Kidney (tissue), 14 donors: ENCODE results near the gene ASB9. TPM values are rescaled to one million over a fixed set of nuclear protein-coding genes. Genes with fewer than 3 reads are reported as not detected.

Experiments used
- DNase-seq, 5 donors: peaks; one replicate each; pipeline ENCODE4 v3.0.0-alpha.2; 2013 to 2020
- FAIRE-seq: peaks from 2 replicates; lab custom pipeline; 2012; peaks lifted over from hg19 to GRCh38; lab: Jason Lieb, UNC
- H3K27ac ChIP-seq, 2 donors: one replicate each; pipeline ENCODE4 v1.7.0; 2013; ENCODE audit warnings: low read depth in 2 of 2, low read length in 2 of 2, inconsistent platforms in 1 of 2
- H3K27me3 ChIP-seq: one replicate; pipeline ENCODE4 v1.7.1; 2013; ENCODE audit warnings: low read length, inconsistent platforms; ENCODE audit not compliant: control insufficient read depth, insufficient read depth
- H3K36me3 ChIP-seq, 3 donors: one replicate each; pipeline versions ENCODE4 v1.7.0 to v1.7.1; 2013; ENCODE audit warnings: low read length in 3 of 3, control low read depth in 1 of 3, inconsistent platforms in 1 of 3; ENCODE audit not compliant: insufficient read depth in 3 of 3, control insufficient read depth in 2 of 3
- H3K4me1 ChIP-seq, 3 donors: one replicate each; pipeline versions ENCODE4 v1.7.0 to v1.7.1; 2013; ENCODE audit warnings: low read length in 3 of 3, inconsistent platforms in 1 of 3, low read depth in 1 of 3; ENCODE audit not compliant: control insufficient read depth in 2 of 3, insufficient read depth in 2 of 3
- H3K4me3 ChIP-seq, 3 donors: one replicate each; pipeline versions ENCODE4 v1.7.0 to v1.8.1; 2013; ENCODE audit warnings: low read length in 3 of 3, control low read depth in 1 of 3, inconsistent platforms in 1 of 3
- H3K9ac ChIP-seq, 3 donors: one replicate each; pipeline versions ENCODE4 v1.7.0 to v1.7.1; 2013; ENCODE audit warnings: low read length in 3 of 3, control low read depth in 1 of 3, inconsistent platforms in 1 of 3
- H3K9me3 ChIP-seq, 3 donors: one replicate each; pipeline versions ENCODE4 v1.7.0 to v1.7.1; 2013; ENCODE audit warnings: low read length in 3 of 3, control low read depth in 1 of 3, inconsistent platforms in 1 of 3; ENCODE audit not compliant: control insufficient read depth in 2 of 3, insufficient read depth in 1 of 3
- intact Hi-C: fragments of 100-400 bp; cut with DNase I; formaldehyde crosslinking; loops from one replicate; pipeline ENCODE4 v1.11.1; 2022
- polyA plus RNA-seq: library from polyadenylated mRNA; stranded (reverse); fragments of 350-450 nt; fragmentation: Illumina TruSeq; extraction: RNeasy Lipid Tissue Mini Kit (QIAGEN cat#74804); gene quantifications from one replicate; pipeline ENCODE4 v1.2.3, GENCODE V29; 2014; ENCODE audit warnings: low read depth, low replicate concordance; ENCODE audit not compliant: insufficient read depth
- total RNA-seq: library from RNA; stranded (reverse); fragmentation: NEBNext Ultra II Directional; extraction: Animal tissue kit (Norgen Biotek cat#: 25700); gene quantifications from one replicate; pipeline ENCODE4 v1.2.1, GENCODE V29; 2021
- TF ChIP-seq, protein P1 (sequence below): IDR thresholded peaks from 3 replicates; pipeline ENCODE4 v1.5.1; 2012; ENCODE audit warnings: mild to moderate bottlenecking, moderate library complexity, borderline replicate concordance; ENCODE audit not compliant: insufficient read depth; ENCODE audit errors: extremely low read depth
- donor health status: control.
- donor health status: control.
- donor health status: control.
- donor health status: control.
- donor health status: control.
- donor health status: DM: yes; HTN: yes; CAD: no.
- donor health status: Normal renal cell carcinoma (clear cell type).

ASB9 gene
- total and polyA plus RNA-seq, 2 donors from 2014 or later: 2.6 to 15.7 TPM

DNA sequence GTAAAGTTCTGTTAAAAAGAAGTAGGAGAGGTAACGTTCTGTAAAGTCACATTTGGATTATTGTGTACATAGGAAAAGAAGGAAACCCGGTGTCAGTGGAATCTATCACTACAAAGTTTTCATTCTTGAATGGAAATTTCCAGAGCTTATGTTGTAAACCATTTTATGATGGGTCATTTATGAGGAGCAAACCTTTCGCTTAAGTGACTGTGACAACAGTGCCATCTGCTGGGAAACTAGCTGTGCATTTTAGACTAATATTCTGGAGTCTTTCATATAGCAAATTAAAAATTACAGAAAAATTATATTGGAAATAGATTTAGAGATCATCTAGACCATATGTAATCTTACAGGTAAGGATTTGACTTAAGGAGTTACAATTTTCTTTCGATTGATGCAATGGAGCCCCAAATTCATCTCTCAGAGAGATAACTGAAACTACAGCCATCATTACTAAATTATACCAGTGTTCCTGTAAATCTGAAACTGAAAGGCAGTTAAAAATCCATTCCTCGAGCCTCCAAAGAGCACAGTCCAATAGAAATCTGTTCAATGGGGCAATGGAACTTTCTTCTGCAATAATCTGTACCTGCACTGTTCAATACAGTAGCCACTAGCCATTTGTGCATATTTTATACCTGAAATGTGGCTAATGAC is 26.9 kb downstream of the ASB9 start:
- Histone ChIP-seq H3K9me3 (no peaks in the 10 kb centered on the region), H3K9ac (no peak overlapping the region), H3K27ac (no peak overlapping the region), H3K4me3 (no peak overlapping the region), H3K27me3 (no peaks in the 10 kb centered on the region), H3K4me1 (no peaks in the 10 kb centered on the region), H3K36me3 (no peaks in the 10 kb centered on the region)
- DNase-seq: peak in 3 of 5 donors; percentile 12 to 59 (median 45)
- TF ChIP-seq, protein P1, sequence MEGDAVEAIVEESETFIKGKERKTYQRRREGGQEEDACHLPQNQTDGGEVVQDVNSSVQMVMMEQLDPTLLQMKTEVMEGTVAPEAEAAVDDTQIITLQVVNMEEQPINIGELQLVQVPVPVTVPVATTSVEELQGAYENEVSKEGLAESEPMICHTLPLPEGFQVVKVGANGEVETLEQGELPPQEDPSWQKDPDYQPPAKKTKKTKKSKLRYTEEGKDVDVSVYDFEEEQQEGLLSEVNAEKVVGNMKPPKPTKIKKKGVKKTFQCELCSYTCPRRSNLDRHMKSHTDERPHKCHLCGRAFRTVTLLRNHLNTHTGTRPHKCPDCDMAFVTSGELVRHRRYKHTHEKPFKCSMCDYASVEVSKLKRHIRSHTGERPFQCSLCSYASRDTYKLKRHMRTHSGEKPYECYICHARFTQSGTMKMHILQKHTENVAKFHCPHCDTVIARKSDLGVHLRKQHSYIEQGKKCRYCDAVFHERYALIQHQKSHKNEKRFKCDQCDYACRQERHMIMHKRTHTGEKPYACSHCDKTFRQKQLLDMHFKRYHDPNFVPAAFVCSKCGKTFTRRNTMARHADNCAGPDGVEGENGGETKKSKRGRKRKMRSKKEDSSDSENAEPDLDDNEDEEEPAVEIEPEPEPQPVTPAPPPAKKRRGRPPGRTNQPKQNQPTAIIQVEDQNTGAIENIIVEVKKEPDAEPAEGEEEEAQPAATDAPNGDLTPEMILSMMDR: peak; percentile 36
- intact Hi-C loops: no loop called here
- peak; percentile 99 for FAIRE-seq

DNA sequence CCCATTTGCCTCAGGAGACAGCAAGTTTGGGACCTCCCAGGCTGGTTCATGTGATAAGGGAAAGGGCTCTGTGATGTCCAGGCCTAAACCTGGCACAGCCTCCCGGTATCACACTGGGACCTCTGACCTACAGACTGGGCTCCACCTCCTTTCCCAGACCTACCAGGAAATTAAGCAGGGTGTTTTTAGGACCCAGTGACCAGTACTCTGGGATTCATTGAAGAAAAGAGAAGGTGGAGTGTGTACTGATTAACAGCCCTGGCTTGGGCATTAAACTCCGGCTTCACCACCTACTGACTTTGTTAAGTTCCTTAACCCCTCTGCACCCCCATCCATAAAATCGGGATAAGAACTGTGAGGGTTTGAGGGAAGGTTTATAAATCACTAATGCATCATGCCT is 28.6 kb downstream of the ASB9 start:
- no peak overlapping the region for H3K27ac ChIP-seq
- TF ChIP-seq, protein P1: no peak
- H3K4me1 ChIP-seq: no peaks in the 10 kb centered on the region
- intact Hi-C loops: no loop called here
- no peaks in the 10 kb centered on the region for H3K9me3 ChIP-seq
- FAIRE-seq (no peak), DNase-seq (peak in 2 of 5 donors; percentile 6 to 29)
- H3K27me3 ChIP-seq: no peaks in the 10 kb centered on the region
- no peak overlapping the region for H3K9ac ChIP-seq
- H3K4me3 ChIP-seq: no peak overlapping the region
- H3K36me3 ChIP-seq: no peaks in the 10 kb centered on the region

- DNase-seq (no peak), FAIRE-seq (no peak)
- Histone ChIP-seq H3K9me3 (no peaks in the 10 kb centered on the region), H3K36me3 (no peaks in the 10 kb centered on the region), H3K4me3 (no peak overlapping the region), H3K9ac (no peak overlapping the region), H3K27ac (no peak overlapping the region), H3K27me3 (no peaks in the 10 kb centered on the region), H3K4me1 (no peaks in the 10 kb centered on the region)
- intact Hi-C loops: no loop called here
- TF ChIP-seq, protein P1: no peak
Observed at GRCh38 chrX:15240414-15240813, 29.5 kb downstream of the ASB9 start.
